HL-60 (cell line): ENCODE data around the gene TIMP2.
"Not testable (repeated sequence)": the region's sequence is repeated elsewhere in the genome, so short reads cannot be mapped to it uniquely, and the experiment has no call there.

Experiments used
- GABPA ChIP-seq: IDR thresholded peaks from 2 replicates; pipeline ENCODE4 v1.6.1; 2012; ENCODE audit warnings: low read depth
- POLR2AphosphoS5 ChIP-seq: IDR thresholded peaks from 2 replicates; pipeline ENCODE4 v1.6.1; 2012; ENCODE audit warnings: low read depth
- TF ChIP-seq, protein P1 (sequence below): IDR thresholded peaks from one replicate; pipeline ENCODE4 v1.5.1; 2011; ENCODE audit warnings: low read length, control low read depth, inconsistent platforms; ENCODE audit not compliant: insufficient read depth
- TF ChIP-seq, protein P2 (sequence below): IDR thresholded peaks from 2 replicates; pipeline ENCODE4 v1.6.1; 2012; ENCODE audit warnings: low read depth; ENCODE audit not compliant: insufficient replicate concordance

DNA sequence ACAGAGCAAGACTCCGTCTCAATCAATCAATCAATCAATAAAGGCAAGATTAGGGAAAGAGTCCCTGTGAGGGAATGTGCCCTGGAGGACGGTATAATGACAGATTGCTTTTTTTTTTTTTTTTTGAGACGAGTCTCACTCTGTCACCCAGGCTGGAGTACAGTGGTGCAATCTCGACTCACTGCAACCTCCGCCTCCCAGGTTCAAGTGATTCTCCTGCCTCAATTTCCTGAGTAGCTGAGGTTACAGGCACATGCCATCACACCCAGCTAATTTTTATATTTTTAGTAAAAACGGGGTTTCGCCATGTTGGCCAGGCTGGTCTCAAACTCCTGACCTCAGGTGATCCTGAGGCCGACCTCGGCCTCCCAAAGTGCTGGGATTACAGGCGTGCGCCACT, 35.1 kb downstream of the TIMP2 start:
- not testable (repeated sequence) for TF ChIP-seq POLR2AphosphoS5, GABPA
- TF ChIP-seq, protein P1, sequence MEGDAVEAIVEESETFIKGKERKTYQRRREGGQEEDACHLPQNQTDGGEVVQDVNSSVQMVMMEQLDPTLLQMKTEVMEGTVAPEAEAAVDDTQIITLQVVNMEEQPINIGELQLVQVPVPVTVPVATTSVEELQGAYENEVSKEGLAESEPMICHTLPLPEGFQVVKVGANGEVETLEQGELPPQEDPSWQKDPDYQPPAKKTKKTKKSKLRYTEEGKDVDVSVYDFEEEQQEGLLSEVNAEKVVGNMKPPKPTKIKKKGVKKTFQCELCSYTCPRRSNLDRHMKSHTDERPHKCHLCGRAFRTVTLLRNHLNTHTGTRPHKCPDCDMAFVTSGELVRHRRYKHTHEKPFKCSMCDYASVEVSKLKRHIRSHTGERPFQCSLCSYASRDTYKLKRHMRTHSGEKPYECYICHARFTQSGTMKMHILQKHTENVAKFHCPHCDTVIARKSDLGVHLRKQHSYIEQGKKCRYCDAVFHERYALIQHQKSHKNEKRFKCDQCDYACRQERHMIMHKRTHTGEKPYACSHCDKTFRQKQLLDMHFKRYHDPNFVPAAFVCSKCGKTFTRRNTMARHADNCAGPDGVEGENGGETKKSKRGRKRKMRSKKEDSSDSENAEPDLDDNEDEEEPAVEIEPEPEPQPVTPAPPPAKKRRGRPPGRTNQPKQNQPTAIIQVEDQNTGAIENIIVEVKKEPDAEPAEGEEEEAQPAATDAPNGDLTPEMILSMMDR, result not testable (repeated sequence)
- TF ChIP-seq, protein P2, sequence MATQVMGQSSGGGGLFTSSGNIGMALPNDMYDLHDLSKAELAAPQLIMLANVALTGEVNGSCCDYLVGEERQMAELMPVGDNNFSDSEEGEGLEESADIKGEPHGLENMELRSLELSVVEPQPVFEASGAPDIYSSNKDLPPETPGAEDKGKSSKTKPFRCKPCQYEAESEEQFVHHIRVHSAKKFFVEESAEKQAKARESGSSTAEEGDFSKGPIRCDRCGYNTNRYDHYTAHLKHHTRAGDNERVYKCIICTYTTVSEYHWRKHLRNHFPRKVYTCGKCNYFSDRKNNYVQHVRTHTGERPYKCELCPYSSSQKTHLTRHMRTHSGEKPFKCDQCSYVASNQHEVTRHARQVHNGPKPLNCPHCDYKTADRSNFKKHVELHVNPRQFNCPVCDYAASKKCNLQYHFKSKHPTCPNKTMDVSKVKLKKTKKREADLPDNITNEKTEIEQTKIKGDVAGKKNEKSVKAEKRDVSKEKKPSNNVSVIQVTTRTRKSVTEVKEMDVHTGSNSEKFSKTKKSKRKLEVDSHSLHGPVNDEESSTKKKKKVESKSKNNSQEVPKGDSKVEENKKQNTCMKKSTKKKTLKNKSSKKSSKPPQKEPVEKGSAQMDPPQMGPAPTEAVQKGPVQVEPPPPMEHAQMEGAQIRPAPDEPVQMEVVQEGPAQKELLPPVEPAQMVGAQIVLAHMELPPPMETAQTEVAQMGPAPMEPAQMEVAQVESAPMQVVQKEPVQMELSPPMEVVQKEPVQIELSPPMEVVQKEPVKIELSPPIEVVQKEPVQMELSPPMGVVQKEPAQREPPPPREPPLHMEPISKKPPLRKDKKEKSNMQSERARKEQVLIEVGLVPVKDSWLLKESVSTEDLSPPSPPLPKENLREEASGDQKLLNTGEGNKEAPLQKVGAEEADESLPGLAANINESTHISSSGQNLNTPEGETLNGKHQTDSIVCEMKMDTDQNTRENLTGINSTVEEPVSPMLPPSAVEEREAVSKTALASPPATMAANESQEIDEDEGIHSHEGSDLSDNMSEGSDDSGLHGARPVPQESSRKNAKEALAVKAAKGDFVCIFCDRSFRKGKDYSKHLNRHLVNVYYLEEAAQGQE, result not testable (repeated sequence)
